Left hindlimb (tissue), 1 donor: Measurements from ENCODE around the gene THEM4.
"Not testable (repeated sequence)": the region's sequence is repeated elsewhere in the genome, so short reads cannot be mapped to it uniquely, and the experiment has no call there.

Source experiments
- DNase-seq: peaks from one replicate; pipeline ENCODE4 v3.0.0-alpha.2; 2018

THEM4 gene

GRCh38 chr1:151934048-151934493 is 24.8 kb upstream of the THEM4 start:
- peak; percentile 61 for DNase-seq

- DNase-seq: no peak
Observed at GRCh38 chr1:151924691-151925587, 15.6 kb upstream of the THEM4 start.

GRCh38 chr1:151923422-151923821 is 14.1 kb upstream of the THEM4 start:
- DNase-seq: no peak

GRCh38 chr1:151920149-151920548 is 10.8 kb upstream of the THEM4 start:
- no peak for DNase-seq

GRCh38 chr1:151918819-151919610 is 9.7 kb upstream of the THEM4 start:
- no peak for DNase-seq

GRCh38 chr1:151918156-151918555 is 8.8 kb upstream of the THEM4 start:
- DNase-seq: no peak

- no peak for DNase-seq
Observed at GRCh38 chr1:151916726-151917370, 7.5 kb upstream of the THEM4 start.

- DNase-seq: no peak
Observed at GRCh38 chr1:151915061-151915686, 5.9 kb upstream of the THEM4 start.

- DNase-seq: no peak
Observed at GRCh38 chr1:151914076-151914475, 4.8 kb upstream of the THEM4 start.

- no peak for DNase-seq
Observed at GRCh38 chr1:151912973-151913372, 3.7 kb upstream of the THEM4 start.

GRCh38 chr1:151908228-151908691 is 1.1 kb downstream of the THEM4 start:
- DNase-seq: no peak

- no peak for DNase-seq
Observed at GRCh38 chr1:151907363-151908139, 1.8 kb downstream of the THEM4 start.

GRCh38 chr1:151906324-151906645 is 3.0 kb downstream of the THEM4 start:
- DNase-seq: not testable (repeated sequence)

- DNase-seq: not testable (repeated sequence)
Observed at GRCh38 chr1:151905443-151906323, 3.6 kb downstream of the THEM4 start.

- DNase-seq: no peak
Observed at GRCh38 chr1:151905070-151905442, 4.3 kb downstream of the THEM4 start.

- no peak for DNase-seq
Observed at GRCh38 chr1:151902858-151903257, 6.5 kb downstream of the THEM4 start.

- DNase-seq: not testable (repeated sequence)
Observed at GRCh38 chr1:151900804-151901203, 8.5 kb downstream of the THEM4 start.

GRCh38 chr1:151898519-151898991 is 10.8 kb downstream of the THEM4 start:
- no peak for DNase-seq

GRCh38 chr1:151897991-151898431 is 11.3 kb downstream of the THEM4 start:
- no peak for DNase-seq

GRCh38 chr1:151893176-151893924 is 16.0 kb downstream of the THEM4 start:
- no peak for DNase-seq
